ENCODE data around the gene COX8C.

DNA sequence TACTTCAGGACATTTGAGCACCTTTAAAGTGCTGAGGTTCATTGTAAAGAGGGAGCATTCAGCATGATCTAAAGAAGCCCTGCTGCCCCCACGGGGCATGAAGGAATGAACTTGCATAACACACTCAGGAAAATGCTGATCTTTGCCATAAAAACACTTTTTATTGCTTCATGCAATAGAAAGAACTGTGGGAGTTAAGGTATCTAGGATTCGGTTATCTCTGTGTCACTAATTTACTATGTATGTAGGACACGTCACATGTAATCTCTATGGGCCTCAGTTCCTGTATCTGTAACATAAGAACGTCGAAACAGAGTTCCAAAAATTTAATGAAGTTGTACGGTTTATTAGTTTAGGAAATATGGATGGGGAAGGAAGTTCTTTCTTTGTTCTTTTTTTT, 47.1 kb upstream of the COX8C start:
- no peak for TF ChIP-seq EZH2 (IDR thresholded peaks at IDR 0.05; ENCODE audit: borderline replicate concordance, low read depth, low read length, poor library complexity, severe bottlenecking)
- TF ChIP-seq, protein P1, sequence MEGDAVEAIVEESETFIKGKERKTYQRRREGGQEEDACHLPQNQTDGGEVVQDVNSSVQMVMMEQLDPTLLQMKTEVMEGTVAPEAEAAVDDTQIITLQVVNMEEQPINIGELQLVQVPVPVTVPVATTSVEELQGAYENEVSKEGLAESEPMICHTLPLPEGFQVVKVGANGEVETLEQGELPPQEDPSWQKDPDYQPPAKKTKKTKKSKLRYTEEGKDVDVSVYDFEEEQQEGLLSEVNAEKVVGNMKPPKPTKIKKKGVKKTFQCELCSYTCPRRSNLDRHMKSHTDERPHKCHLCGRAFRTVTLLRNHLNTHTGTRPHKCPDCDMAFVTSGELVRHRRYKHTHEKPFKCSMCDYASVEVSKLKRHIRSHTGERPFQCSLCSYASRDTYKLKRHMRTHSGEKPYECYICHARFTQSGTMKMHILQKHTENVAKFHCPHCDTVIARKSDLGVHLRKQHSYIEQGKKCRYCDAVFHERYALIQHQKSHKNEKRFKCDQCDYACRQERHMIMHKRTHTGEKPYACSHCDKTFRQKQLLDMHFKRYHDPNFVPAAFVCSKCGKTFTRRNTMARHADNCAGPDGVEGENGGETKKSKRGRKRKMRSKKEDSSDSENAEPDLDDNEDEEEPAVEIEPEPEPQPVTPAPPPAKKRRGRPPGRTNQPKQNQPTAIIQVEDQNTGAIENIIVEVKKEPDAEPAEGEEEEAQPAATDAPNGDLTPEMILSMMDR (conservative IDR thresholded peaks at IDR 0.05; ENCODE audit: low read depth, low read length), result no peak
